ENCODE results near the gene CA5A. TPM values are rescaled to one million over a fixed set of nuclear protein-coding genes. Genes with fewer than 3 reads are reported as not detected.

CA5A gene
- not detected in 2 replicates for total RNA-seq

GRCh38 chr16:87936375-87937230 lies at the start of gene CA5A:
CA5A (minus strand) TSS chr16:87936529; CDS start chr16:87936450, 79 bp downstream.

GRCh38 chr16:87950765-87951551 lies 14.6 kb upstream of the CA5A start, which contains the start of gene BANP:
BANP (plus strand) TSS chr16:87951434; CDS start chr16:87975116, 23,682 bp downstream.

GRCh38 chr16:87869061-87869878 lies 67.1 kb downstream of the CA5A start, which contains the start of gene SLC7A5:
SLC7A5 (minus strand) TSS chr16:87869507; CDS start chr16:87869422, 85 bp downstream.

Other genes starting within 250 kb of the CA5A start
- gene KLHDC4, start 170.5 kb downstream of the CA5A start, total RNA-seq, result 17.6 and 22.4 TPM in 2 replicates
- gene SLC7A5, start 67.0 kb downstream of the CA5A start, total RNA-seq, result 14.1 and 18.6 TPM in 2 replicates
- gene BANP, start 14.9 kb upstream of the CA5A start, total RNA-seq, result 18.1 and 24.9 TPM in 2 replicates